Measurements from ENCODE around the gene SLC24A4. TPM values are rescaled to one million over a fixed set of nuclear protein-coding genes. Genes with fewer than 3 reads are reported as not detected.

The SLC24A4 gene
- total and polyA plus RNA-seq, 10 donors: 0.29 to 8.9 (median 4.2) TPM

GRCh38 chr14:92287987-92288386 lies 35.0 kb upstream of the SLC24A4 start:
- peaks cover 0 to 29% (median 0%) of the 10 kb centered on the region in 7 donors for H3K27me3 ChIP-seq (replicated peaks in 1 of 7)
- no peak overlapping the region for H3K27ac ChIP-seq
- no peak overlapping the region for H3K4me3 ChIP-seq
- no peak for DNase-seq
- 78 to 95% (median 91%) methylated on average over 2 to 10 of the region's 10 CpGs for WGBS, 5 donors
- no peaks in the 10 kb centered on the region for H3K36me3 ChIP-seq
- no peaks in the 10 kb centered on the region for H3K4me1 ChIP-seq
- intact Hi-C loops (cut with DNase I; ENCODE audit: low total_unique reads): no loop called here
- no peak for TF ChIP-seq POLR2A (IDR thresholded peaks at IDR 0.05)
- TF ChIP-seq CTCF (IDR thresholded peaks at IDR 0.05 in 8 of 11, conservative IDR thresholded peaks at IDR 0.05 in 3 of 11): no peak
- no peak for TF ChIP-seq POLR2AphosphoS5 (IDR thresholded peaks at IDR 0.05)
- H3K9me3 ChIP-seq: no peaks in the 10 kb centered on the region

- H3K36me3 ChIP-seq: no peaks in the 10 kb centered on the region
- H3K4me1 ChIP-seq: no peaks in the 10 kb centered on the region
- H3K9me3 ChIP-seq: no peaks in the 10 kb centered on the region
- H3K27me3 ChIP-seq (replicated peaks in 1 of 7): peaks cover 0 to 29% (median 0%) of the 10 kb centered on the region in 7 donors
- no peak for TF ChIP-seq POLR2AphosphoS5 (IDR thresholded peaks at IDR 0.05)
- TF ChIP-seq POLR2A (IDR thresholded peaks at IDR 0.05): no peak
- no peak for TF ChIP-seq CTCF (IDR thresholded peaks at IDR 0.05 in 8 of 11, conservative IDR thresholded peaks at IDR 0.05 in 3 of 11)
- H3K4me3 ChIP-seq: no peak overlapping the region
- intact Hi-C loops (cut with DNase I; ENCODE audit: low total_unique reads): no loop called here
- 56 to 73% (median 64%) methylated on average over 9 of the region's 9 CpGs for WGBS, 5 donors
- DNase-seq: no peak
- H3K27ac ChIP-seq: no peak overlapping the region
These were observed 33.8 kb upstream of the SLC24A4 start for GRCh38 chr14:92288994-92289660.

- H3K27me3 ChIP-seq (replicated peaks in 1 of 7): peaks cover 0 to 29% (median 0%) of the 10 kb centered on the region in 7 donors
- intact Hi-C loops (cut with DNase I; ENCODE audit: low total_unique reads): no loop called here
- no peak overlapping the region for H3K4me3 ChIP-seq
- no peaks in the 10 kb centered on the region for H3K4me1 ChIP-seq
- no peak for TF ChIP-seq CTCF (IDR thresholded peaks at IDR 0.05 in 8 of 11, conservative IDR thresholded peaks at IDR 0.05 in 3 of 11)
- TF ChIP-seq POLR2AphosphoS5 (IDR thresholded peaks at IDR 0.05): no peak
- no peak for TF ChIP-seq POLR2A (IDR thresholded peaks at IDR 0.05)
- H3K36me3 ChIP-seq: no peaks in the 10 kb centered on the region
- no peak overlapping the region for H3K27ac ChIP-seq
- no peaks in the 10 kb centered on the region for H3K9me3 ChIP-seq
- 41 to 93% (median 88%) methylated on average over 2 of the region's 2 CpGs for WGBS, 5 donors
- DNase-seq: no peak
These were observed 30.3 kb upstream of the SLC24A4 start for GRCh38 chr14:92292673-92293072.

- H3K9me3 ChIP-seq: no peaks in the 10 kb centered on the region
- no peak for DNase-seq
- H3K27ac ChIP-seq: no peak overlapping the region
- intact Hi-C loops (cut with DNase I; ENCODE audit: low total_unique reads): no loop called here
- H3K4me1 ChIP-seq: no peaks in the 10 kb centered on the region
- no peak for TF ChIP-seq POLR2AphosphoS5 (IDR thresholded peaks at IDR 0.05)
- TF ChIP-seq POLR2A (IDR thresholded peaks at IDR 0.05): no peak
- TF ChIP-seq CTCF (IDR thresholded peaks at IDR 0.05 in 8 of 11, conservative IDR thresholded peaks at IDR 0.05 in 3 of 11): no peak
- H3K4me3 ChIP-seq: no peak overlapping the region
- H3K36me3 ChIP-seq: no peaks in the 10 kb centered on the region
- peaks cover 0 to 29% (median 0%) of the 10 kb centered on the region in 7 donors for H3K27me3 ChIP-seq (replicated peaks in 1 of 7)
- 68 to 89% (median 78%) methylated on average over 2 of the region's 2 CpGs for WGBS, 5 donors
These were observed 28.5 kb upstream of the SLC24A4 start for GRCh38 chr14:92294506-92294905.

Data from spleen (tissue), 11 donors.